8988T (cell line): Measurements from ENCODE around the gene CAMK1D.
A peak's percentile ranks its signal among the peaks of the same experiment; 100 is the strongest.
"Not testable (repeated sequence)": the region's sequence is repeated elsewhere in the genome, so short reads cannot be mapped to it uniquely, and the experiment has no call there.

Experiments
- DNase-seq: peaks from one replicate; pipeline ENCODE4 v3.0.0; 2011

The CAMK1D gene

DNA sequence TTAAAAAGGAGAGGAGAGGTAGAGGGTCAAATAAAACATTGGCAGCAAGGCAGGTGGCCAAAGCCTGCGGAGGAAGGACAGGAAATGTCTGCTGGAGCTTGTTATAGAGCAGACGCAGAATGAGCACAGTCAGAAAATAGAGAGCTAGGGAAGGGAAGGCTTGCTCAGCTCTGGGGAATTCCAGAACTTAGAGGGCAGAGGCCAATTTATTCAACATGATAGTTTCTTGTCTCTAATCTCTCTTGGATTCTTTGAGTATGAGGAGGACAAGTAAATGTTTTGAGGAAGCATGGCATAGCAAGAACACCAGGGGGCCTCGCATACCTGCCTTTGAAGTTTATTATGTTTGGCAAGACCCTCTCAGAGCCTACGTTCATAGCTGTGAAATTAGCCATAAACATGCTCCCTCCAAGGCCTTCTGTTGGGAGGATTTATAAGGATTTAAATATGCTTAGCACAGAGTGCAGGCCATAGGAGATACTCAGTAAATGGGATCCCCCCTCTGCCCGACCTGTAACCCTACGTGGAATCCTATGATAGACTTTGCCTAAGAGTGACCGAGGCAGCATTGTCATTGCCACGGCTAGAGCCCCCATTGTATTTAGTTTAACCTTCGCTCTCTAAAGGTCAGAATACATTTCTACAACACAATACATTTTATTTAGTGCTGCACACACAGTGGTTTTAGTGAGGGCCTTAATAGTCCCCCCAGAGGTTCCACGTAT, 358.3 kb downstream of the CAMK1D start:
- DNase-seq = no peak

DNA sequence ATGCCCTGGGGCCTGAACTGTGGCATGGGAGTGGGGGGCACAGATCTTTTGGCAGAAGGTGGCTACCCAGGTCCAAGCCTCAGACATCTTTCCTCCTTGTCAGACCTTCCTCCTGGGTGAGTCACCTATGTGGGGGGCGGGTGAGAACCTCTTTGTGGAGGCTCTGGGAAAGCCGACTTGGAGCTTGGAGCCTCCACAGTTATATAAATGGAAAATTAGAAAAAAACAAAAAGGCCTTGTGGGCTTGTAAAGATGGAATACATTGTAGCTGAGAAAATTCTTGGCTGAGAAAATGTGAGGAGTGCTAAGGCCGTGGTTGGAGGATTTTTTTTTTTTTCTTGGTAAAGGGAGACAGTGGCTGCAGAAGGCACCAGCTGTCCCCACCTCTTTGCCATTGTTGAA, 359.7 kb downstream of the CAMK1D start:
- DNase-seq = no peak

DNA sequence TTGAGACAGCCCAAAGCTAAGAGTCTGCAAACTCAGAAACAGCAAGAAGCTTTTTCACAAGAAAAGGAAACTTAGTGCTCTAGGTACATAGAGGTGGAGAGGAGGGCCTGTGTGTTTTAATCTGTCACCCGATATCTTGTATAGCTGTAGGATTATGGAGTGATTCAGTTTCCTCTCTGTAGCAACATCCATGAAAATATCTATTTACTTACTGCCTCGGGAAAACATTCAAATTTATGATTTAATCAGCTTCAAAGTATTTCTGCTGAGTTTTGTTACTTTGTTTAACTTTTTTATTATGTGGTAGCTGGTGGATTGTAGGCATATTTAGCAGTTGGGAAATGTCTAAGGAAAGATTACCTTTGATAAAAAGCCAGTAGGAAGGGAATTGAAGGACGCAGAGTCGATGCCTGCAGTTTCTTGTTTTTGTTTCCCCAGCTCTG, 360.2 kb downstream of the CAMK1D start:
- DNase-seq = no peak

DNA sequence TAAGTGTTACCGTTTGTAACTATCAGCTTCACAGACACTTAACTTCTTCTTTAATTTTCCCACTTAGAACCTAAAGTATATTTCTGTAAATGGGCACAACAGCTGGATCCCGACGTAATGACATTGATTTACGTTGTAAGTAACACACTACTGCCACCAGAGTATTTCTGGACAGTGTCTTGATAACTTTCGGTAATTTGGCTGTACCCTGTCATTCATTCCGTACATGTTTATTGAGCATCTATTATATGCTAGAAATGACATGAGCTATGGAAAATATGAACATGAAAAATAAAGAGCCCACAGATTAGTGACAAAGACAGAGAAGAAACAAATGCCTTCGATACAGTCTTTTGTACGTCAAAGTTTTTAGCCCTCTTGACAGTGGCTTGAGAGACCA, 360.8 kb downstream of the CAMK1D start:
- DNase-seq = no peak

DNA sequence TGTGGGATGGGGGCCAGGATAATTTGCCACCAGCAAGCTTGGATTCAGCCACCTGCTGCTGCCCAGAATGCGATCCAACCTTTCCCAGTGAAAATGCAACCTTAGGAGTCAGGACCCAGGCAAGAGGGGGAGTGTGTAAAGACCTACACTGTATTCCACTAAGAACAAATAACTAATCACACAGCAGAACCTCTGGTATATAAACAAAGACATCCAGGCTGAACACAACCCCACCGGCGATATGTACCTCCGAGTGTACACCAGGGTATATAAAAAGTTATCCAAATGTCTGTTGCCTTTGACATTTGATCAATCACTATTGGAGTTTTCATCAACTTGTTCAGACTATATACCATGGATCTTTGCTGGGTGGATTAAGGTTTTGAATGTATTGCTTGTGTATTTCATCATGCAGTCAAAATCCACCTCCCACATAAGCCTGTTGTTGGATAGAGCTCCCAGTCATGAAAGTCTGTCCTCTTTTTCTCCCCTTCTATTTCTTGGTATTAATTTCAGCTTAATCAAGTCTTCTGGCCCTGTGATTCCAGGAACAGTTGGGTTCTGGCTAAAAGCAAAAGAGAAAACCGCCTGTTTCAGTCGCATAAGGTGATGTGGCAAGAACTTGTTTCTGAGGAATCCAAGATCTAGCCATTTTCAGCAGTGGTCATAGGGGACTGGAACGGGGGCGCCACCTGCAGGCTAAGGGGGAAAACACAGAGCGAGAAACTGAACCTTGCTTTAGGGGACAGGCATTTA, 361.4 kb downstream of the CAMK1D start:
- peak; percentile 29 for DNase-seq

DNA sequence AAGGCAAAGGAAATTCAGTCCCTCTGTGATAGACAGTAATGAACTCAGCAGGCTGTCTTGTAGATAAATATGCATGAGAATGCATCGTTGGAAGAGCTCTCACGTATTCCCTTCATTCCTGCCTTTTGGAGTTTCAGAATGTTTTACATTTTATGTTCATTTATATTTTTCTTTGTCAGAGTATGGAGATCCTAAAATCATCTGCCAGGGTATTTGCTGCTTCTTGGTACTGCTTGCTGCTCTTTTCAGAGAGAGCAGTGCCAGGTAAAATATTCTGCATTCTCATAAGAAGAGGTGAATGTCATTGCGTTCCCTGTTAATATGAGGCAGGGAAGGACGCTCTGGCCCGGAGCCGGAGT, 362.0 kb downstream of the CAMK1D start:
- DNase-seq = no peak

DNA sequence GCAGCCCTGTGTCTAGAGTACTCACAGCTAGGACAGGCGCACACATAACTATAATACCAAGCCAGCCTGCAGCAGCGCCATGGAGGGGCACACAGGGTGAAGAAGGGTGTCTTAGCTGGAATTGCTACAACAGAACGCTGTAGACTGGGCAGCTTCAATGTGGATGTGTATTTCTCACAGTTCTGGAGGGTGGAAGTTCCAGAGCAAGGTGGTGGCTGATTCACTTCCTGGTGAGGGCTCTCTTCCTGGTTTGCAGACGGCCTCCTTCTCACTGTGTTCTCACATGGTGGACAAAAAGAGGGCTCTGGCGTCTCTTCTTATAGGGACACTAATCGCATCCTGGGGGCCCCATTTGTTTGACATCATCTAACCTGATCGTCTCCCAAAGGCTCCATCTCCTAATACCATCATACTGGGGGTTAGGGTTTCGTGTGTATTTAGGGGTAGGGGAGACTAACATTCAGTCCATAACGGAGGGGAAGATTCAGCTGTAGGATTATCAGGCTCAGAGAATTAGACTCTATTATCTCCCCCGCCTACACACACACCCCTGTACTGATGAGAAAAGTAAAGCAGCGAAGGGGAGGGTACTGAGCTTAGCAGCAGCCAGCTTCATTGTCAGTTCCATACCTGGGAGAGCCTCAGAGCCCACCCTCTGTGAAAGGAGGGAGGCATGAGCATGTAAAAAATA, 363.1 kb downstream of the CAMK1D start:
- no peak for DNase-seq

DNA sequence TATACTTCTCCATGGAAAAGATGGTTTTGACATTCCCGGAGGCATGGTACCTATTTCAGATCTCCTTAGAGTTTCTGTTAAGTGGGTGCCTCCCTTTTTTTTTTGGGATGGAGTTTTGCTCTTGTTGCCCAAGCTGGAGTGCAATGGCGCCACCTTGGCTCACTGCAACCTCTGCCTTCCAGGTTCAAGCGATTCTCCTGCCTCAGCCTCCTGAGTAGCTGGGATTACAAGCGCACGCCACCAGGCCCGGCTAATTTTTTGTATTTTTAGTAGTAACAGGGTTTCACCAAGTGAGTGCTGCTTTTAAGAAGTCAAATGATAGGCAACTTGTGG, 363.6 kb downstream of the CAMK1D start:
- not testable (repeated sequence) for DNase-seq

DNA sequence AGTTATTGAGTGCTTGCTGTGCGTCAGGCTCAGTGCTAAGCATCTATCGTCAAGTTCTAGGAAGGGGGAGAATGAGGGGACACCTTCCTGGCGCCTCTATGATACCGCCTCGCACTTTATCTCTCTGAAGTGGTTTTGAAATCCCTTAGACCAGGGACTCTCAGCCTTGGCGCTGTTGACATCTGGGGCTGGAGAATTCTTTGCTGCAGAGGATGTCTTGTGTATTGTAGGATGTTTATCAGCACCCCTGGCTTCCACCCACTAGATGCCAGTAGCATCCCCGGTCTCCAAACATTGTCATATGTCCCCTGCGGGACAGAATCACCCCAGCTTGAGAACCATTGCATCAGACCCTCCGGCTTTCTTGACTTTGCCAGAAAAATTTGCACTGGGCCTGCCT, 366.7 kb downstream of the CAMK1D start:
- DNase-seq = no peak

DNA sequence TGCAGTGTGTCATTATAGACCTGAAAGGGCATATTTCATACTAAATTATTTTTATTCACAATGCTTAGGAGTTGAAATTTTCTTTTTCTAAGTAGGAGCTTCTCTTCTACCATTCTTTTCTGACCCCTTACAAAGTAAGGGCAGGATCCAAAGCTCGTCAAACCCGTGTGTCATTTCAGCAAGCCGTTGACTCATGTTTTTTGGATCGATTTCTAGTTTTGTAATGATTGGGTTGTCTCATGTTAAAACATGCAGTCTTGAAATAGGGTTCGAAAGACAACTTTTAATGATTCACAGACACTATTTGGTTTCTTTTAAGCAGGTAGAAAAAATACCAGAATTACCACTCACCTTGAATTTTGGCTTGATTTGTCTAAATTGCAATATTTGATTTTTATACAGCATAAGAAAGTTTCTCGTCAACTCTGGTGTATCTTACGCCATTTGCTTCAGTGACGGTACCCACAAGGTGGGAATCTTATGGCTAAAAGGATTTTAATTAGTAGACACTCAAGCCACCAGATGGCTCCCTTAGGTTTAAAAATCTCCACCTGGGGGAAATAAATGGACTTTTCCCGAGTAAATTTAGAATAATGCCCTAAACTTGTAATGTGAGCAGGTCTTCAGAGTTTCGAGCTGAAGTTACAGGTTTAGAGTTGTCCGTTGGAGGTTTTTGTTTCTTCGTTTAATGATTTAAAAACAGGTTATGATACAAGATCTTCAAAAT, 368.8 kb downstream of the CAMK1D start:
- no peak for DNase-seq

DNA sequence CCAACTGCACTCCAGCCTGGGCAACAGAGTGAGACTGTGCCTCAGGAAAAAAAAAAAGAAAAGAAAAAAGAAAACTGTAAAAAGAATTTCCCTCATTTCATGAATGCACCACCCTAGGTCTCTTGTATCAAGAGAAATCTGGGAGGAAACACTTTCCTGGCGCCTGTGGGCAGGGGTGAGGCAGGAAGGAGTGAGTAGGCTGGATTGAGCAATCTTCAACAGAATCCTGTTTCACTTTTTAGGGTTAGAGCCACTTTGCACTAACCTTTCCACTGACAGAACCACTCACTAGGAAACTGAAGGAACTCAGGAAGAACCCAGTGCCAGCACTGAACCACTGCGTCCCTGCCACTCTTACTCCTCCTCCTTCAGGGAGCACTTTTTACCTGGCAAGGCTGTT, 370.0 kb downstream of the CAMK1D start:
- no peak for DNase-seq

DNA sequence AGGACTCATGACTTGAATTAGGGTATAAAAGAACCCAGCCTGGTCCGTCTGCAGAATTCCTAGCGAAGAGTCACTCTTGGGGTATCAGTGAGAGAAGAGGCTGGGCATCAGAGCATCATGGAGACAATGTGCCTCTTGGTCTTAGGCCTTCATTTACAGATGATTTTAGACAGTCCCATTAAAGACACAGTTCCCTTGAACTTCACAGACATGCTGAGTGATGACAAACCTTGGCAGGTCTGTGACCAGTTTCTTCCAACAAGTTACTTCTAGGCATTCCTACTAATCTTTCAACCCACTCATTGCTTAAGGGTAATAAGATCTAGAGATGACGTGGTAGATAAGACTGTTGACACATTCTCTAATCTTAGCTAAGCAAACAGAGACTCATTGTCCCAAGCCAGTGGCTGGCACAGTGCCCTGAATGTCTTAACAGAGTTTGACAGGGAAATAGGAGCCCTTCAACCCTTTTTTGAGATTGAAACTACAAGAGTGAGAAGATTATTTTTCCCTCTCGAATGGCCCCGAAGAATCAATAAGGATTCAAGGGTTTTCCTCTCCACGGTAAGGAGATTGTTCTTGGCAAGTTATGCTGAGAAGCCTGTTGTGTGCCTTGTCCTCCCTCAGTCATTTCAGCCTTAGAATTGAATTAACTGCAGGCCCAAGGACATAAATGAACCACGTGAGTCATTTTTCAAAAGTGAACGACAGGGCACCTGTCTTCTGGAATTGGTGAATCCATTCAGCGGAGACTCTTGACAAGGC, 371.1 kb downstream of the CAMK1D start:
- DNase-seq = no peak

DNA sequence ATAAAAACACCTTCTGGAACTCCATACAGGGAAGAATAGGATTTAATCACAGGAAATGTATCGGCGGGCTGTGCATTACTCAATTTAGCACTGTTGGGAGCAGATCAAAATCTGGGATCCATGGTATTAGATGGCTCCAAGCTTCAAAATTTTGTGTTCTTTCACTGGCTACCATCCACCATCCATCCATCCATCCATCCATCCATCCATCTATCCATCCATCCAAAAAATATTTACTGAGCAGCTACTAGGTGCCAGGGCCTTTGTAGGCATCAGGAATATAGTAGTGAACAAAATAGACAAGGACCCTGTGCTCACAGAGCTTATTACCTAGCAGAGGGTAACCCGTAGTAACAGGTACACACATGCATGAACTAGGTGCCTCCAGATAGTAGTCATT, 372.0 kb downstream of the CAMK1D start:
- DNase-seq = no peak

DNA sequence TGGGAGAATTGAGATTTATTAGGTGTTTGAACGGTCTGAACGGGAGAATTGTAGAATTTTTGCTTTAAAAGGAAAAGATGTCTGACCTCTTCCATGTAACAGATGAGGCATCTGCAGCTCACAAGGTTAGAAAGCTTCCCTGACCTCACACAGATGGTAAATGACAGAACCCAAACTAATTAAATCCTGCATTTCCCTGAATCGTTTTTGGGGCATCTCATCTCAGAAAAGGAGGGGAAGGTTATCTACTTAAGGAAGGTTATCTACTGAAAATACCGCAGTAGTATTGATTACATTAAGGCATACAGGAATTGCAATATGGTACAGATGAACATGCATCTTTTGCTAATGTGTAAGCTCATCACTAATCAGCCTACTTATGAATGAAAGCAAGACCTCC, 373.9 kb downstream of the CAMK1D start:
- no peak for DNase-seq

DNA sequence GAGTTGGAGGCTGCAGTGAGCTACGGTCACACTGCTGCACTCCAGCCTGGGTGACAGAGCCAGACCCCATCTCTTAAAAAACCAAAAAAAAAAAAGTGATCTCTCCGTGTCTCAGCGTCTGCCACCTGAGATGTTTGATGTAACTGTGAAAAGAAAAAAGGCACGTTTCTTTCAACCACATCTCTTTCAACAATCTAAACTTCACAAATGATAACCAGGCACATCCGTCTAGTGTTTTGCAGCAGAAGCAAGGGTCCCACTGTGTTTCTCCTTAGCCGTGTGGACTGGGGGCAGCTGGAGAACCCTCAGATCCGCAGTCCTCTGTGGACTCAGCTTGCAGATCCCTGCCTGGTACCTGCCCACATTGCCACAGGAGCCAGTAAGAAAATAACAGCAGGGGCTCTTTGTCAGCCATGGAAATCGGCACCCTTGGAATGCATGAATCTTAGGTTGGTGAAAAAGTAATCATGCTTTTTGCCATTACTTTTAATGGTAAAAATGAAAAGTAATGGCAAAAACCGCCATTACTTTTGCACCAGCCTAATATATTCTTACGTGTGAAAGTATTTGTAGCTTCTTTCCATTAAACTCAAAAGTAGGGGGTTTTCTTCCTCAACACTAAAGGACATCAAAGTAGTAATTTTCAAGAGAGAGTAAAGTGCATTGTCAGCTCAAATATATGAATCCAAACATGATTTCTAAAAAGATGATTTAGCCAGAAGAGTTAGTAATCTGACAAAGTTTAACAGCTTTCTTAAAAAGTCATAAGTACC, 375.6 kb downstream of the CAMK1D start:
- no peak for DNase-seq

DNA sequence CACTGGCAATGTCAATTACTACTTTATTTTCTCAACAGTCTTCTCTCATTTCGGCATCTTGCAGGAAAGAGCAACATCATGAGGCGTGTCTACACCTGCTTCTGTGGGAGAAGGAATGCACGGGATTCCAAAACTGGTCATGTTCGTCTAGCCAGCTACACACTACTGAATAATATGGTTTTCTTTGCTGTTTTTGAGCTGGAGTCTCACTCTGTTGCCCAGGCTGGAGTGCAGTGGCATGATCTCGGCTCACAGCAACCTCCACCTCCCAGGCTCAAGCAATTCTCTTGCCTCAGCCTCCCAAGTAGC, 376.2 kb downstream of the CAMK1D start:
- not testable (repeated sequence) for DNase-seq

DNA sequence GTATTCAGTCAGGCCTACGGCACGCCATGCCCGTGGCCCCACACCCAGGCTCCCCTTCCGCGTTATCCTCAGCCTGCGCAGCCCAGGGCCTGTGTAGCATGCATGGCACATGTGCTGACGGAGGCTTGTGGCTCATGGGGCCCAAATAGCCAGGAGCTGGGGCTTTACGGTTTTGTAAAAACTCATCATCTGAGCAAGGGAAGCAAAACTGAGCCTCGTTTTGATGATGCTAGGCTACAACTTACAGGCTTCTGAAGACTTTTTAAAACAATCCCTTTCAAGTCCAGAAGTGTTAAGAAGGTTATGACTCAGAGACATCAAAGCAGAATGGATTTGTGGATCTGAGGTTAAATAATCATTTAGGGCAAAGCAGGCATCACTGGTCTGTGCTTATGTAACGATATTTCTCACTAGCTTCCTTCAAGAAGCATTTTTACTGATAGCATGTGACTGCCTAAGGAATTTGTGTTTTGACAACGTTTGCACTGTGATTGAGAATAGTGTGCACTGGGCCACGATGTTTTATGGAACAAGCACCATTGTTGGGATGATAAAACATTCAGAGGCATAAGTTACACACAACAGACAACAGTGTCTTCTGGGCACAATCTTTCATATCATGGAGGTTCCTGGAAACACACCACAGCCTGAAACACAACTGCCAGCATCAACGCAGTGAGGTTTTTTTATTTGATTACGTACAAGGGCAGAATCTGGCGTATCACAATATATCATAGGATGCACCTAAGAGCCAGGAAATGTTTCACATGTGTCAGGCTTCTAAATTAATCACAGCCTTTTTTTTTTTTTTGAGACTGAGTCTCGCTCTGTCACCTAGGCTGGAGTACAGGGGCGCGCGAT, 377.9 kb downstream of the CAMK1D start:
- no peak for DNase-seq

DNA sequence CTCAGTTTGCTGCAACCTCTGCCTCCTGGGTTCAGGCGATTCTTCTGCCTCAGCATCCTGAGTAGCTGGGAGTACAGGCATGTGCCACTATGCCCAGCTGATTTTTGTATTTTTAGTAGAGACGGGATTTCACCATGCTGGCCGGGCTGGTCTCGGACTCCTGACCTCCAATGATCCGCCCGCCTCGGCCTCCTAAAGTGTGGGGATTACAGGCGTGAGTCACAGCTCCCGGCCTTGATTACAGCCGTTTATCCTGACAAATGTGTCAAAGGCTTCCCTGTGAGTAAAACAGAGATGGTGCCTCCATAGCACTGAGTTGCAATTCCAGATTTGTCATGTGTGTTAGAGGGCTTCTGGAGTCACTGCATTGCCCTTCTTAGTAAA, 378.5 kb downstream of the CAMK1D start:
- no peak for DNase-seq

DNA sequence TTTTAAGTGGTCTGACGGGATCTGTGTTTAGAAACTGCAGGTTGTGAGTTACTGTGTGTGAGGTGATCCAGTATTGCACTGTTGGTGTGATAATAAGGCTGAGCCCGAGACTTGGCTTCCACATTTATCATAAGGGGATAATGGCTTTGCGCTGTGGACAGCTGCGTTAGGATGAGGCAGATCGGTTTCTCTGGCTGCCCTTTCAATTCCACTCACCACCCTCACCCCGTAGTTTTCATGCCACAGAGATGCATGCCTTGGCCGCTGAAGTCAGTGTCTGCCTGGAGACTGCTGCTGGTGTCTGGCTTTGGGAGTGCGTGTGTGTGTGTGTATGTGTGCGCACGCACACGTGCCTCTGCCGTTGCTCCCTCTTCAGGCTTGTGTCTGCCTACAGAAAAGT, 379.1 kb downstream of the CAMK1D start:
- no peak for DNase-seq

DNA sequence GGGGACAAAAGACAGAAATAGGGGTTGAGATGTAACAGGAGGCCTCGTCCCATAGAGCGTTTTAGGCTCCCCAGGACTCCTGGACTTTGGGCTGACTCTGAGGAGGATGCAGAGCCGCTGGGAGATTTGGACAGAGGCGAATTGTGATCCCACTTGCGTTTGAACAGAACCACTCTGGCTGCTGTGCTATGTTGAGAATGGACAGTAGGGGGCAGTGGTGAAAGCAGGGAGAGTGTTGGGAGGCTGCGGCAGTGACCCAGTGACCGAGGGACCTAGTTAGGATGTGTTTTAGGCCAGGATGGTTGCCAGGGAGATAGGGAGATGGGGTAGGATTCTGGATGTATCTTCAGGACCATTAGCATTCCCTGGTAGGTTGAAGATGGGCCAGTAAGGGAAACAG, 380.5 kb downstream of the CAMK1D start:
- DNase-seq = no peak
